NB4 (cell line): ENCODE data around the gene TIMM10.

ENCODE experiments used
- DNase-seq: peaks from one replicate; pipeline ENCODE4 v3.0.0; 2010; ENCODE audit warnings: low read depth
- H3K4me3 ChIP-seq: one replicate; pipeline ENCODE4 v1.5.1; 2011; ENCODE audit warnings: mild to moderate bottlenecking, low read depth, low read length, moderate library complexity
- CTCF ChIP-seq: IDR thresholded peaks from one replicate; pipeline ENCODE4 v1.5.1; 2012; ENCODE audit warnings: low read depth, low read length
- MYC ChIP-seq: IDR thresholded peaks from 2 replicates; pipeline ENCODE4 v1.6.1; 2011; ENCODE audit warnings: low read depth, low read length
- POLR2A ChIP-seq: IDR thresholded peaks from 2 replicates; pipeline ENCODE4 v1.6.1; 2011; ENCODE audit warnings: mild to moderate bottlenecking; ENCODE audit not compliant: insufficient read length; ENCODE audit errors: extremely low read depth
- TF ChIP-seq, protein P1 (sequence below): IDR thresholded peaks from 2 replicates; pipeline ENCODE4 v1.6.1; 2011; ENCODE audit warnings: low read depth, low read length

The TIMM10 gene

DNA sequence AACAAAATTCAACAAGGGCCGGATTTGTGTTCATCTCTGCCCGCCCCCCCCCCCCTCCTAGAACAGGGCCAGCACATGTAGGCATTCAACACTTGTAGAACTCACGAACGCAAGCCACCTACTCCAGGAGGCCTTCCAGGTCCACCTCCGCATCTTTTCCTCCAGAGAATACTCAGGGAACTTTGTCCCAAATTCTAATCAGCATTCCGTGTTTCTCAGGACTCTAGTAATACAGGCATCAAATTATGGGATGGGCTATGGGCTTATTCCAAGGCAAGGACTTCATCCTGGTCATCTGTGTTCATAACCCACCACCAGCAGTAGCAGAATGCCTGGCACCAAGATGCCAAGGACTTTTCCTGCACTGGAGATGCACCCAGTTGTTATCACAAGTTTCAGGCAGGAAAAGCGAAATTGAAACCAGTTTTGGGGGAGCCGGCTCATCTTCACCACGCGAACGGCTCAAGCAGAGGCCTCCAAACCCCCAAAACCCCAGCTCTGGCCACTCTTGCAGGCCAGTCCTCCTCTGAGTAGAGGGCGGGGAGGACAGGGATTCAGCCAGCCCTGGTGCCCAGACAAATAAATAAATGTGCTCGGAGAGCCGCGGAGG, 36.5 kb upstream of the TIMM10 start:
- no peak for DNase-seq
- peak overlapping the region; percentile 51 for H3K4me3 ChIP-seq
- no peak for TF ChIP-seq POLR2A
- TF ChIP-seq, protein P1, sequence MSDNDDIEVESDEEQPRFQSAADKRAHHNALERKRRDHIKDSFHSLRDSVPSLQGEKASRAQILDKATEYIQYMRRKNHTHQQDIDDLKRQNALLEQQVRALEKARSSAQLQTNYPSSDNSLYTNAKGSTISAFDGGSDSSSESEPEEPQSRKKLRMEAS, result no peak
- no peak for TF ChIP-seq MYC
- no peak for TF ChIP-seq CTCF

DNA sequence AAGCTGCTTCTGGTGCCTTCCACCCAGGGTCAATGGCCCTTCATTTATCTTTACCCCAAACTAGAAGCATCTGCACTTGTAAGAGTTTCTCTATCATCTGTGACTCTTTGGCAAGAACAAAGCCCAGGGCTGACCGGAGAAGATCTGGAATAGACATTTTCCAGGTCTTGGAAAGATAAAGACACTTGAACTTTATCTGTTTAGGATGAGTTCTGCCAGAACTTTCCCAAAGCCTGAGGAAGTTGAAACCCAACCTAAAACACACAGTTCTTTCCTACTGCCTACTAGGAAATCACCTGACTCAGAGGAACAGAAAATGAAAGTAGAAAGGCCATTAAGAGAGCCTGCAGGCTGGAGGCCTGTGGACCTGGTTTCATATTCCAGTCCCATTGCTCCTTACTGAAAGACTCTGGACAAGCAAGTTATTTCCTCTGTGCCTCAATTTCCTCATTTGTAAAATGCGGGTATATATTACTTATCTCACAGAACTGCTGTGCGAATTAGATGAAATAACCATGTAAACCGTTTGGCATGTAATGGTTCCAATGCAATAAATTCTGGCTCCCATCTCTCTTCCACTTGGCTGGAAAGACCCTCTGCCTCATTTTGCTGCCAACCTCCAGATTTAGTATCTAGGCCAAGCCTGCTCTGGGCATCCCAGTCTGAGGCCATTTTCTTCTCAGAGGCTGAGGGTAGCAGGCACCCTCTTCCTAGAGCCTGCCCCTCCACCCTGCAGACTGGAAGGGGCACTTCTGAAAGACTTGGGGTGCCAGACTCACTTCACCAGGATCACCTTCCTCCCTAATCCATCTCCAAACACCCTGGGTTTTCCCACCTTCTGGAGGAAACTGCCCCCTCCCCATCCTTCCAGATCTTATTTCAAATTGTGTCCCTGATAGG, 35.7 kb upstream of the TIMM10 start:
- peak; percentile 46 for DNase-seq
- H3K4me3 ChIP-seq, result peak overlapping the region; percentile 34
- TF ChIP-seq MYC (no peak), CTCF (no peak), POLR2A (no peak)
- TF ChIP-seq, protein P1, result no peak

GRCh38 chr11:57562596-57562995, 32.0 kb upstream of the TIMM10 start:
- TF ChIP-seq POLR2A, result no peak
- TF ChIP-seq, protein P1, result no peak
- TF ChIP-seq CTCF, result no peak
- TF ChIP-seq MYC, result no peak
- H3K4me3 ChIP-seq, result no peak overlapping the region
- no peak for DNase-seq

GRCh38 chr11:57560146-57560545, 29.6 kb upstream of the TIMM10 start:
- no peak overlapping the region for H3K4me3 ChIP-seq
- DNase-seq, result no peak
- no peak for TF ChIP-seq POLR2A
- TF ChIP-seq, protein P1, result no peak
- TF ChIP-seq MYC, result no peak
- TF ChIP-seq CTCF, result no peak

- no peak overlapping the region for H3K4me3 ChIP-seq
- DNase-seq, result no peak
- no peak for TF ChIP-seq CTCF
- no peak for TF ChIP-seq MYC
- no peak for TF ChIP-seq POLR2A
- TF ChIP-seq, protein P1, result no peak
These were observed 25.5 kb upstream of the TIMM10 start for GRCh38 chr11:57556041-57556440.
